ENCODE measurements around the gene CCDC14.

- no peak for TF ChIP-seq POLR2AphosphoS5 (IDR thresholded peaks at IDR 0.05; ENCODE audit: borderline replicate concordance, low read depth, low read length)
- TF ChIP-seq EZH2 (IDR thresholded peaks at IDR 0.05), result no peak
These were observed 12.6 kb downstream of the CCDC14 start for GRCh38 chr3:123948449-123948848.
